ENCODE results near the gene PLA2G2C.

- no peak for TF ChIP-seq CTCF (IDR thresholded peaks at IDR 0.05 in 8 of 11, conservative IDR thresholded peaks at IDR 0.05 in 3 of 11)
- no peak for TF ChIP-seq POLR2AphosphoS5 (IDR thresholded peaks at IDR 0.05)
- no peak for TF ChIP-seq POLR2A (IDR thresholded peaks at IDR 0.05)
Measured at GRCh38 chr1:20137055-20137454, 49.3 kb downstream of the PLA2G2C start.
